Progenitor cell of endocrine pancreas (in vitro differentiated cells): ENCODE results near the gene KLKB1. TPM values are rescaled to one million over a fixed set of nuclear protein-coding genes. Genes with fewer than 3 reads are reported as not detected.

Experiments
- DNase-seq: peaks from one replicate; pipeline ENCODE4 v3.0.0; 2021; ENCODE audit warnings: low spot score; ENCODE audit not compliant: unreplicated experiment
- H3K27ac Mint-ChIP-seq: 2 replicates; pipeline ENCODE4 v1.8.0; 2021; ENCODE audit warnings: mild to moderate bottlenecking, moderate library complexity, mixed read lengths
- H3K27me3 Mint-ChIP-seq: 2 replicates; pipeline ENCODE4 v1.8.0; 2021; ENCODE audit warnings: mixed read lengths
- H3K36me3 Mint-ChIP-seq: 2 replicates; pipeline ENCODE4 v1.8.0; 2022; ENCODE audit warnings: mixed read lengths; ENCODE audit not compliant: insufficient read depth
- H3K4me1 Mint-ChIP-seq: 2 replicates; pipeline ENCODE4 v1.8.0; 2021; ENCODE audit warnings: low read depth, mixed read lengths
- H3K4me3 Mint-ChIP-seq: 2 replicates; pipeline ENCODE4 v1.8.0; 2021; ENCODE audit warnings: low read depth, mild to moderate bottlenecking, moderate library complexity, mixed read lengths
- H3K9me3 Mint-ChIP-seq: 2 replicates; pipeline ENCODE4 v1.8.0; 2021; ENCODE audit warnings: low read depth, mixed read lengths
- total RNA-seq: library from RNA; stranded (reverse); gene quantifications from 2 replicates; pipeline ENCODE4 v1.2.1, GENCODE V29; 2021
- TF ChIP-seq, protein P1 (sequence below): fragments of 200-600 bp; sonication (generic); IDR thresholded peaks from one replicate; pipeline ENCODE4 v1.5.0; 2021; ENCODE audit warnings: antibody characterized with exemption, mild to moderate bottlenecking; ENCODE audit not compliant: unreplicated experiment

Gene KLKB1
- total RNA-seq, 1 donor from 2014 or later, result not detected

DNA sequence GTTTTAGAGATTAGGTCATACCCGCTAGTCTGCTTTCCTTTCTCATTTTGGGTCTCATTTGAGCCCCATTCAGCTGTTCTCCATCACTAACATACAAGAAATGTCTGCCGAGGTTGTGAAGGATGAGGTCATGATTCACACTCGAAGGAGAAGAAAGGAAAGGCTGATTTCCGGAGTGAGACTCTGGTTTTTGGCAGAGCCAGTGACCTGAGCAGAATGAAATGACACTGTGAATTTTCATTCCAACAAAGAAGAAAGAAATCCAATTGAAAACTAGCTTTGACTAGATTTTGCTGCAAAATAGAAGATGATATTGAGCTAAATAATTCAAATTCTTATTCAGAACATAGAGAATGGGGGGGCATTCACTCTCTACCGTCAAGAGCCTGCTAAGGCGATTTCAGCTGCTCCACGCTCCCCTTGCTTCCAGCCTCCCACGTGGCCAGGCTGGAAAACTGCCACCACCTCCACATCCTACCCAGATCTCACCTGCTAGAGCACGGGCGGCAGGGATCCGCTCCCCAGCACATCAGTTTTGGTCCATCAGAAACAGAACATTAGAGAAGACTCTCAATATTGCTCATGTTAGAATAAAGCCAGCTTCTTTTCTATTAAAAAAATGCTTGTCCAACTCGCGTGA lies 77.7 kb downstream of the KLKB1 start:
- no peaks in the 10 kb centered on the region for H3K4me1 Mint-ChIP-seq
- H3K36me3 Mint-ChIP-seq, result no peaks in the 10 kb centered on the region
- no peak overlapping the region for H3K4me3 Mint-ChIP-seq
- no peak overlapping the region for H3K27ac Mint-ChIP-seq
- H3K27me3 Mint-ChIP-seq, result peaks cover 3% of the 10 kb centered on the region
- H3K9me3 Mint-ChIP-seq, result no peaks in the 10 kb centered on the region
- TF ChIP-seq, protein P1, sequence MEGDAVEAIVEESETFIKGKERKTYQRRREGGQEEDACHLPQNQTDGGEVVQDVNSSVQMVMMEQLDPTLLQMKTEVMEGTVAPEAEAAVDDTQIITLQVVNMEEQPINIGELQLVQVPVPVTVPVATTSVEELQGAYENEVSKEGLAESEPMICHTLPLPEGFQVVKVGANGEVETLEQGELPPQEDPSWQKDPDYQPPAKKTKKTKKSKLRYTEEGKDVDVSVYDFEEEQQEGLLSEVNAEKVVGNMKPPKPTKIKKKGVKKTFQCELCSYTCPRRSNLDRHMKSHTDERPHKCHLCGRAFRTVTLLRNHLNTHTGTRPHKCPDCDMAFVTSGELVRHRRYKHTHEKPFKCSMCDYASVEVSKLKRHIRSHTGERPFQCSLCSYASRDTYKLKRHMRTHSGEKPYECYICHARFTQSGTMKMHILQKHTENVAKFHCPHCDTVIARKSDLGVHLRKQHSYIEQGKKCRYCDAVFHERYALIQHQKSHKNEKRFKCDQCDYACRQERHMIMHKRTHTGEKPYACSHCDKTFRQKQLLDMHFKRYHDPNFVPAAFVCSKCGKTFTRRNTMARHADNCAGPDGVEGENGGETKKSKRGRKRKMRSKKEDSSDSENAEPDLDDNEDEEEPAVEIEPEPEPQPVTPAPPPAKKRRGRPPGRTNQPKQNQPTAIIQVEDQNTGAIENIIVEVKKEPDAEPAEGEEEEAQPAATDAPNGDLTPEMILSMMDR, result no peak
- DNase-seq, result no peak

DNA sequence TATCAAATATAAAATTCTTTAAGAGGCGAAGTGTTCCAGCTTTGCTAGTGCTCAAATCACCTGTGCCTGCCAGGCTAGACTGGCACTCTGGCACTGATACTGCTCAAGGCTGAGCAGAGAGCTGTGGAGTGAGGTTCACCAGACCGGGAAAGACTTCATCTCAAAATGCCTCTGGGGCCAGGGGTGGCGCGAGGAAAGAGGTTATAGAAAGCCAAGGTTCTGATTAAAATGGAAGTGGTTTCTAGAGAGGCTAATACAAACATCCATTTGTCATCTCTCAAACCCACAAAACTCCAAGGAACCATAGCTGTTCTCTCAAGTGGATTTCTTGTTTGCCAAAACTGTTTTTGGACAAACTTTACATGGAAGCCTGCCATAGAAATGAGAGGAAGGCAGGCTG lies 80.2 kb downstream of the KLKB1 start:
- no peaks in the 10 kb centered on the region for H3K4me1 Mint-ChIP-seq
- no peaks in the 10 kb centered on the region for H3K36me3 Mint-ChIP-seq
- H3K27me3 Mint-ChIP-seq, result peaks cover 3% of the 10 kb centered on the region
- H3K27ac Mint-ChIP-seq, result no peak overlapping the region
- H3K4me3 Mint-ChIP-seq, result no peak overlapping the region
- H3K9me3 Mint-ChIP-seq, result no peaks in the 10 kb centered on the region
- DNase-seq, result no peak
- TF ChIP-seq, protein P1, result no peak

- Mint-ChIP-seq H3K27me3 (peaks cover 3% of the 10 kb centered on the region), H3K4me3 (no peak overlapping the region), H3K4me1 (no peaks in the 10 kb centered on the region), H3K36me3 (no peaks in the 10 kb centered on the region), H3K9me3 (no peaks in the 10 kb centered on the region), H3K27ac (no peak overlapping the region)
- TF ChIP-seq, protein P1, result no peak
- DNase-seq, result no peak
These were observed 80.6 kb downstream of the KLKB1 start for GRCh38 chr4:186307916-186308315.

Other genes with a start within 250 kb of the KLKB1 start
- 0.11 TPM in 1 of 2 replicates, not detected in the other for gene TLR3, start 158.4 kb upstream of the KLKB1 start, total RNA-seq
- 12.0 and 13.5 TPM in 2 replicates for gene FAM149A, start 122.8 kb upstream of the KLKB1 start, total RNA-seq
- 6.0 and 6.2 TPM in 2 replicates for gene CYP4V2, start 35.9 kb upstream of the KLKB1 start, total RNA-seq
- gene F11, start 38.7 kb downstream of the KLKB1 start, total RNA-seq, result 0.51 and 0.53 TPM in 2 replicates